AG04450 (cell line): Measurements from ENCODE around the gene VCL. TPM values are rescaled to one million over a fixed set of nuclear protein-coding genes. Genes with fewer than 3 reads are reported as not detected.

Experiments
- CTCF ChIA-PET: fragments of 300-600, 350-600 bp; formaldehyde crosslinking; extraction: SDS; loops from one replicate; lab custom pipeline; 2022; ENCODE audit warnings: antibody characterized with exemption, inconsistent platforms; lab: Charles Lee
- POLR2A ChIA-PET: fragments of 350-600 bp; formaldehyde crosslinking; extraction: SDS; loops from one replicate; lab custom pipeline; 2021; ENCODE audit warnings: antibody characterized with exemption, inconsistent platforms; lab: Yijun Ruan, JAX
- DNase-seq: peaks from one replicate; pipeline ENCODE4 v3.0.0-alpha.2; 2011; ENCODE audit warnings: low read depth, low spot score
- H3K27ac ChIP-seq: one replicate; pipeline ENCODE4 v1.5.1; 2012; ENCODE audit warnings: low read depth, low read length, control low read depth
- H3K27me3 ChIP-seq: one replicate; pipeline ENCODE4 v1.6.0; 2012; ENCODE audit warnings: low read length; ENCODE audit not compliant: control insufficient read depth, insufficient read depth
- H3K4me3 ChIP-seq: 2 replicates; pipeline ENCODE4 v1.5.1; 2011; ENCODE audit warnings: mild to moderate bottlenecking, low read depth, low read length, control low read depth
- H3K9me3 ChIP-seq: 2 replicates; pipeline ENCODE4 v1.5.1; 2012; ENCODE audit warnings: low read length; ENCODE audit not compliant: control insufficient read depth, insufficient read depth
- polyA plus RNA-seq: library from polyadenylated mRNA; depleted of rRNA; stranded (reverse); fragments of >200 nt; gene quantifications from 2 replicates; pipeline ENCODE4 v1.2.3, GENCODE V29; 2011
- TF ChIP-seq, protein P1 (sequence below): IDR thresholded peaks from 2 replicates; pipeline ENCODE4 v1.5.1; 2011; ENCODE audit warnings: low read depth, low read length, control low read depth, inconsistent platforms

Gene VCL
- polyA plus RNA-seq, 1 experiment = 313 TPM

DNA sequence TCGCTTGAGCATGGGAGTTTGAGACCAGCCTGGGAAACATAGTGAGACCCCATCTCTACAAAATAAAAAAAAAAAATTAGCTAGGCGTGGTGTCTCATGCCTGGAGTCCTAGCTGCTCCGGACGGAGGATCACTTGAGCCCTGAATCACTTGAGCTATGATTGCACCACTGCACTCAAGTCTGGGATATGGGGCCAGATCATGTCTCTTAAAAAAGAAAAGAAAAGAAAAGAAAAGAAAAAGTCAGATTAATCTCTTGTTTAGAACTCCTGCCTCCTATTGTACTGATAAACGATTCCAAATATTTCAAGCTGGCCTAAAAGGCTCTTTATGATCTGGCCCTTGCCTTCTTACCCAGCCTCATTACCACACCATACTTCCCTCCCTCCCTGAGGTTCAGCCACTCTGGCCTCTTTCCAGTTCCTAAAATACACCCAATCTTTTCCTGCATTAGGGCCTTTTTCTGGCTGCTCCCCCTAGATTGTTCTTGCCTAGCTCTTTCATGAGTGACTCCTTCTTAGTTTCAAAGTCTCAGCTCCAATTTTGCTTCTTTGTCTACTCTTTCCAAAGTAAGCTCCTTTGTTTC is 41.7 kb downstream of the VCL start:
- Histone ChIP-seq H3K27me3 (no peaks in the 10 kb centered on the region), H3K27ac (peak overlapping the region; percentile 40), H3K4me3 (no peak overlapping the region), H3K9me3 (no peaks in the 10 kb centered on the region)
- ChIA-PET CTCF (interaction anchor here (0.7 to 1.5 kb wide), 6 partner anchors 8 to 107 kb away, joined by 3 to 5 read pairs (median 3); no protein-coding TSS in a partner anchor), POLR2A (interaction anchor here (0.6 to 1.4 kb wide), 6 partner anchors 10 to 94 kb away, joined by 3 to 6 read pairs (median 3); no protein-coding TSS in a partner anchor)
- TF ChIP-seq, protein P1, sequence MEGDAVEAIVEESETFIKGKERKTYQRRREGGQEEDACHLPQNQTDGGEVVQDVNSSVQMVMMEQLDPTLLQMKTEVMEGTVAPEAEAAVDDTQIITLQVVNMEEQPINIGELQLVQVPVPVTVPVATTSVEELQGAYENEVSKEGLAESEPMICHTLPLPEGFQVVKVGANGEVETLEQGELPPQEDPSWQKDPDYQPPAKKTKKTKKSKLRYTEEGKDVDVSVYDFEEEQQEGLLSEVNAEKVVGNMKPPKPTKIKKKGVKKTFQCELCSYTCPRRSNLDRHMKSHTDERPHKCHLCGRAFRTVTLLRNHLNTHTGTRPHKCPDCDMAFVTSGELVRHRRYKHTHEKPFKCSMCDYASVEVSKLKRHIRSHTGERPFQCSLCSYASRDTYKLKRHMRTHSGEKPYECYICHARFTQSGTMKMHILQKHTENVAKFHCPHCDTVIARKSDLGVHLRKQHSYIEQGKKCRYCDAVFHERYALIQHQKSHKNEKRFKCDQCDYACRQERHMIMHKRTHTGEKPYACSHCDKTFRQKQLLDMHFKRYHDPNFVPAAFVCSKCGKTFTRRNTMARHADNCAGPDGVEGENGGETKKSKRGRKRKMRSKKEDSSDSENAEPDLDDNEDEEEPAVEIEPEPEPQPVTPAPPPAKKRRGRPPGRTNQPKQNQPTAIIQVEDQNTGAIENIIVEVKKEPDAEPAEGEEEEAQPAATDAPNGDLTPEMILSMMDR = no peak
- DNase-seq = no peak

DNA sequence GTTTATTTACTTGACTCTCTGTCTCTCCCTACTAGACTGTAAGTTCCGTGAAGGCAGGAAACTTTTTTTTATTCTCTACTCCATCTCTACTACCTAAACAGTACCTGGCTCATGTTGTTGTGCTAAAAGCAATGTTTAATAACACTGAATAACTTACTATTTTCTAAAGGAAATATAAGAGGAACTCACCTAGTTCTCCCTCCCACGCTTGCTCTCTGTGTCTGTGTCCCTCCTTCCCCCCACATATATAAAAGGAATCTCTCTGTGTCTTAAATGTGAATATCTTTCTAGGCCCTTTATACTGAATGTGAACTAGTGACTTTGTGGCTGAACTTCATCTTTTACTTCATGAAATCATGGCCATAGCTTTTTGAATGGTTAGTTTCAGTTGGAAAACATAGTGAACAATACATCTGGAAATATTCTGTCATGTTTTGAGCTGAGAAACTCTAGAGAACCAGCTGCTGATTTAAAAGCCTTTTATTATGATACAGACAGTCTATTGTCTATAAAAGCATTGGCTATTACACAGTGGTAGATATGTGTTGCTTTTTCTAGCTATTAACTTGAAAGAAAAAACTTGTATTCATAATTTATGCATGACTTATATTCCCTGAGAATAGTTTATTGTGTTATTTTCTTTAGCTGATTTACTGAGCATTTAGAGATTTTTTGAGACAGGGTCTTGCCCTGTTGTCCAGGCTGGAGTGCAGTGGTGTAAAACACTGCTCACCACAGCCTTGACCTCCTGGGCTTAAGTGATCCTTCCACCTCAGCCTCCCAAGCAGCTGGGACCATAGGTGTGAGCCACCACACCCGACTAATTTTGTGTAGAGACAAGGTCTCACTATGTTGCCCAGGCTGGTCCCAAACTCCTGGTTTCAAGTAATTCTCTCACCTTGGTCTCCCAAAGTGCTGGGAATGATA is 42.5 kb downstream of the VCL start:
- H3K27me3 ChIP-seq = no peaks in the 10 kb centered on the region
- CTCF ChIA-PET = interaction anchor here (0.7 to 1.5 kb wide), 6 partner anchors 9 to 108 kb away, joined by 3 to 5 read pairs (median 3); no protein-coding TSS in a partner anchor
- no peak for DNase-seq
- no peaks in the 10 kb centered on the region for H3K9me3 ChIP-seq
- H3K27ac ChIP-seq = no peak overlapping the region
- POLR2A ChIA-PET = interaction anchor here (0.6 to 1.4 kb wide), 5 partner anchors 11 to 41 kb away, joined by 3 to 6 read pairs (median 3); no protein-coding TSS in a partner anchor
- TF ChIP-seq, protein P1 = no peak
- no peak overlapping the region for H3K4me3 ChIP-seq

DNA sequence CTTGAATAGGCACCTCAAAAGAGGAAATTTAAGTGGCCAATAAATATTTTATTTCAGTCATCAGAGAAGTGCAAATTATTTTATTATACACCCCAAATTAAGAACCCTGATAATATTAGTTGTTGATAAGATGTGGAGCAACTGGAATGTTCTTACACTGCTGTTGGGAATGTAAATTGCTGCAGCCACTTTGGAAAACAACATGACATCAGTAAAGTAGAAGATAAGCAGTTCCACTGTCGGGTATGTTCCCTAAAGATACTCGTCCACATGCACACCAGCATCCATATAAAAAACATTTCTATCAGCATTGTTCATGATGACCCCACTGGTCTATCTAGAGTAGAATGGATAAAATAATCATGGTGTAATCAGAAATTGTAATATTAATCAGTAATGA is 46.5 kb downstream of the VCL start:
- TF ChIP-seq, protein P1 = no peak
- DNase-seq = no peak
- POLR2A ChIA-PET = interaction anchor here (0.7 kb wide), 1 partner anchor 227 kb away, joined by 5 read pairs; no protein-coding TSS in a partner anchor
- H3K27me3 ChIP-seq = no peaks in the 10 kb centered on the region
- no peak overlapping the region for H3K27ac ChIP-seq
- CTCF ChIA-PET = no interaction called here
- H3K4me3 ChIP-seq = no peak overlapping the region
- H3K9me3 ChIP-seq = no peaks in the 10 kb centered on the region

DNA sequence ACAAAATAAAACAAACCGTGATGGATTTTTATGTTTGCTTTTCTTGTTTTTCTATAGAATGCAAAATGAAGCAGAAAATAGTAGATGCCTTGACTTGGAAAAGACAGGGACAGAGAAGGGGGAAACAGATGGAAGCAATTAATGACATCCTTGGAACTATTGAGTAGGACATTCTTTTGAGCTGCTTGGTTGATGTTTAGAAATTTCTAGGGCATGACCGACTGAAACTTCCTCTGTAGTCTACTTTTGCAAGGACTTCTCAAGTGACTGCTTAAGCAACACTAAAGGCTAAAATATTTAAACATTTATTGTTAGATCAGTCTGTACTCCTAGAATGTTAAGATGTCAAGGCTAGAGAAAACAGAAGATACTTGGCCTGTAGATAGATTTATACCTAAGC is 49.4 kb downstream of the VCL start:
- H3K4me3 ChIP-seq = no peak overlapping the region
- POLR2A ChIA-PET = interaction anchor here (0.6 to 2.0 kb wide), 6 partner anchors 9 to 146 kb away, joined by 3 to 8 read pairs (median 4); no protein-coding TSS in a partner anchor
- CTCF ChIA-PET = interaction anchor here (0.6 to 1.3 kb wide), 5 partner anchors 20 to 187 kb away, joined by 3 to 8 read pairs (median 3); no protein-coding TSS in a partner anchor

More for the DNA sequence above, 49.4 kb downstream of the VCL start:
- DNase-seq = peak; percentile 73
- TF ChIP-seq, protein P1 = no peak
- no peaks in the 10 kb centered on the region for H3K9me3 ChIP-seq
- H3K27ac ChIP-seq = peak overlapping the region; percentile 63
- H3K27me3 ChIP-seq = no peaks in the 10 kb centered on the region
